Liver (tissue), 9 donors: ENCODE data around the gene IQGAP2. TPM values are rescaled to one million over a fixed set of nuclear protein-coding genes. Genes with fewer than 3 reads are reported as not detected.

ENCODE experiments used
- DNase-seq: peaks from one replicate; pipeline ENCODE4 v3.0.0-alpha.2; 2017; ENCODE audit warnings: low spot score
- H3K27ac ChIP-seq, 2 donors: one replicate each; pipeline ENCODE4 v1.7.0; 2013; ENCODE audit warnings: inconsistent platforms in 2 of 2, low read length in 2 of 2, control low read depth in 1 of 2, low read depth in 1 of 2, mild to moderate bottlenecking in 1 of 2
- H3K27me3 ChIP-seq, 4 donors: one replicate each; pipeline versions ENCODE4 v1.6.1 to v1.7.0; 2013; ENCODE audit warnings: low read length in 3 of 4, inconsistent platforms in 1 of 4, mild to moderate bottlenecking in 1 of 4, moderate library complexity in 1 of 4; ENCODE audit not compliant: control insufficient read depth in 4 of 4, insufficient read depth in 4 of 4
- H3K36me3 ChIP-seq, 4 donors: one replicate each; pipeline versions ENCODE4 v1.6.1 to v1.7.0; 2013; ENCODE audit warnings: low read length in 3 of 4, mild to moderate bottlenecking in 3 of 4, low read depth in 1 of 4, moderate library complexity in 1 of 4; ENCODE audit not compliant: control insufficient read depth in 4 of 4, insufficient read depth in 3 of 4
- H3K4me1 ChIP-seq, 4 donors: one replicate each; pipeline versions ENCODE4 v1.6.1 to v1.7.0; 2013; ENCODE audit warnings: low read length in 3 of 4, mild to moderate bottlenecking in 3 of 4, moderate library complexity in 1 of 4; ENCODE audit not compliant: control insufficient read depth in 4 of 4, insufficient read depth in 4 of 4
- H3K4me3 ChIP-seq, 3 donors: one replicate each; pipeline versions ENCODE4 v1.6.1 to v1.7.0; 2013; ENCODE audit warnings: low read length in 3 of 3, control low read depth in 1 of 3, low read depth in 1 of 3, mild to moderate bottlenecking in 1 of 3
- H3K9ac ChIP-seq, 2 donors: one replicate each; pipeline ENCODE4 v1.7.0; 2013; ENCODE audit warnings: low read length in 2 of 2, mild to moderate bottlenecking in 2 of 2, moderate library complexity in 2 of 2, control low read depth in 1 of 2, low read depth in 1 of 2
- H3K9me3 ChIP-seq, 4 donors: one replicate each; pipeline versions ENCODE4 v1.6.1 to v1.7.0; 2013; ENCODE audit warnings: low read length in 3 of 4; ENCODE audit not compliant: control insufficient read depth in 4 of 4
- ATF3 ChIP-seq: IDR thresholded peaks from 2 replicates; pipeline ENCODE4 v1.6.1; 2016; ENCODE audit warnings: antibody characterized with exemption
- GABPA ChIP-seq, 2 donors: IDR thresholded peaks in 1 of 2; conservative IDR thresholded peaks in 1 of 2; 2 replicates each; pipeline ENCODE4 v1.6.1; 2016; ENCODE audit warnings: antibody characterized with exemption in 2 of 2, mild to moderate bottlenecking in 1 of 2, moderate library complexity in 1 of 2
- MAX ChIP-seq: IDR thresholded peaks from 2 replicates; pipeline ENCODE4 v1.6.1; 2016; ENCODE audit warnings: antibody characterized with exemption
- NR2F2 ChIP-seq: IDR thresholded peaks from 2 replicates; pipeline ENCODE4 v1.6.1; 2016; ENCODE audit warnings: antibody characterized with exemption
- RAD21 ChIP-seq, 2 donors: IDR thresholded peaks; 2 replicates each; pipeline ENCODE4 v1.6.1; 2016; ENCODE audit warnings: antibody characterized with exemption in 2 of 2, mild to moderate bottlenecking in 2 of 2
- REST ChIP-seq: IDR thresholded peaks from 2 replicates; pipeline ENCODE4 v1.6.1; 2016; ENCODE audit warnings: antibody characterized with exemption, mild to moderate bottlenecking
- RXRA ChIP-seq, 2 donors: IDR thresholded peaks; 2 replicates each; pipeline ENCODE4 v1.6.1; 2017 to 2018; ENCODE audit warnings: antibody characterized with exemption in 2 of 2, mild to moderate bottlenecking in 1 of 2
- ZBTB33 ChIP-seq: IDR thresholded peaks from 2 replicates; pipeline ENCODE4 v1.6.1; 2016; ENCODE audit warnings: antibody characterized with exemption
- WGBS: extraction: QIAGEN DNeasy Blood & Tissue Kit; methylation state at CpG from one replicate; pipeline ENCODE4 v1.1.7; 2013; 5-methylcytosine and 5-hydroxymethylcytosine counted together
- polyA plus RNA-seq, 2 donors: library from polyadenylated mRNA; stranded (reverse) in 1 of 2; unstranded in 1 of 2; fragments of 200-250 nt in 1 of 2; fragments of >200 nt in 1 of 2; fragmentation: Nextera tagmentation in 1 of 2; extraction: Ambion mirVana in 1 of 2; gene quantifications; one replicate each; pipeline versions ENCODE4 v1.2.1 to v1.2.3, GENCODE V29; 2013 to 2015
- total RNA-seq, 2 donors: library from RNA; depleted of rRNA; stranded (reverse); fragments of >200 nt; gene quantifications; one replicate each; pipeline ENCODE4 v1.2.3, GENCODE V29; 2014
- donor health status: healthy.
- donor health status: healthy.
- donor health status: healthy.
- donor health status: healthy.
- donor health status: healthy.

The IQGAP2 gene
- total and polyA plus RNA-seq, 4 donors = 41.5 to 205 (median 102) TPM

GRCh38 chr5:76555717-76556116 is 152.6 kb downstream of the IQGAP2 start:
- no peak for TF ChIP-seq MAX
- TF ChIP-seq NR2F2 = no peak
- TF ChIP-seq ZBTB33 = no peak
- no peak for TF ChIP-seq GABPA (IDR thresholded peaks at IDR 0.05 in 1 of 2, conservative IDR thresholded peaks at IDR 0.05 in 1 of 2)
- no peak for TF ChIP-seq RXRA (IDR thresholded peaks at IDR 0.05)
- no peak for TF ChIP-seq RAD21 (IDR thresholded peaks at IDR 0.05)
- no peak for TF ChIP-seq ATF3
- H3K4me1 ChIP-seq = peaks cover 0 to 4% (median under 1%) of the 10 kb centered on the region in 4 donors
- no peak overlapping the region for H3K27ac ChIP-seq
- H3K4me3 ChIP-seq = no peak overlapping the region
- WGBS = 89% methylated on average over 2 of the region's 2 CpGs
- H3K36me3 ChIP-seq = peaks cover 0 to 6% (median 0%) of the 10 kb centered on the region in 4 donors
- no peak overlapping the region for H3K9ac ChIP-seq
- no peak for DNase-seq
- no peaks in the 10 kb centered on the region for H3K9me3 ChIP-seq
- H3K27me3 ChIP-seq = no peaks in the 10 kb centered on the region

- 91% methylated on average over 4 of the region's 4 CpGs for WGBS
- Histone ChIP-seq H3K4me3 (no peak overlapping the region), H3K9me3 (no peaks in the 10 kb centered on the region), H3K36me3 (peaks cover 0 to 6% (median 0%) of the 10 kb centered on the region in 4 donors), H3K27me3 (no peaks in the 10 kb centered on the region), H3K27ac (no peak overlapping the region), H3K9ac (no peak overlapping the region), H3K4me1 (peaks cover 2 to 10% (median 7%) of the 10 kb centered on the region in 4 donors)
- TF ChIP-seq REST (no peak), RXRA (IDR thresholded peaks at IDR 0.05) (no peak), NR2F2 (no peak), RAD21 (IDR thresholded peaks at IDR 0.05) (no peak)
- DNase-seq = no peak
Observed at GRCh38 chr5:76556511-76557221, 153.6 kb downstream of the IQGAP2 start.
